ENCODE measurements around the gene PSEN2. TPM values are rescaled to one million over a fixed set of nuclear protein-coding genes. Genes with fewer than 3 reads are reported as not detected.

PSEN2 gene
- total RNA-seq, 2 experiments from 2014 or later = 0.48 to 1.7 TPM

- Histone ChIP-seq H3K4me1 (ENCODE audit: insufficient read depth, low read length, poor library complexity, severe bottlenecking) (no peaks in the 10 kb centered on the region), H3K9me3 (ENCODE audit: low read length) (no peaks in the 10 kb centered on the region), H3K4me2 (ENCODE audit: low read length) (no peak overlapping the region), H2AFZ (ENCODE audit: low read length) (no peak overlapping the region), H3K36me3 (ENCODE audit: insufficient read depth, low read length) (no peaks in the 10 kb centered on the region), H3K79me2 (ENCODE audit: insufficient read depth, low read depth, low read length) (no peaks in the 10 kb centered on the region), H3K9me2 (ENCODE audit: insufficient read depth, low read length) (no peaks in the 10 kb centered on the region), H3K27ac (ENCODE audit: low read depth, low read length, poor library complexity, severe bottlenecking) (no peak overlapping the region), H3K4me3 (ENCODE audit: low read depth, low read length, poor library complexity, severe bottlenecking) (no peak overlapping the region), H4K20me1 (ENCODE audit: insufficient read depth, low read length) (no peaks in the 10 kb centered on the region)
- BruUV-seq (replicated peaks) = no TSS peak
- TF ChIP-seq EZH2phosphoT487 (IDR thresholded peaks at IDR 0.05; ENCODE audit: borderline replicate concordance, low read depth, low read length) (no peak), CTCF (conservative IDR thresholded peaks at IDR 0.05; ENCODE audit: low read length) (no peak)
- POLR2A ChIA-PET = interaction anchor here (0.7 kb wide), 2 partner anchors 23 to 88 kb away, joined by 4 to 7 read pairs; no protein-coding TSS in a partner anchor
- CTCF ChIA-PET (ENCODE audit: unreplicated experiment) = no interaction called here
- DNase-seq (ENCODE audit: low spot score) = no peak
- intact Hi-C loops (cut with micrococcal nuclease; ENCODE audit: unreplicated experiment) = no loop called here
These were observed 31.0 kb downstream of the PSEN2 start for GRCh38 chr1:226901421-226901820.

GRCh38 chr1:226902601-226903000 is 32.2 kb downstream of the PSEN2 start:
- CTCF ChIA-PET (ENCODE audit: unreplicated experiment) = no interaction called here
- no peak overlapping the region for H3K27ac ChIP-seq (ENCODE audit: low read depth, low read length, poor library complexity, severe bottlenecking)
- no peaks in the 10 kb centered on the region for H3K4me1 ChIP-seq (ENCODE audit: insufficient read depth, low read length, poor library complexity, severe bottlenecking)
- no TSS peak for BruUV-seq (replicated peaks)
- POLR2A ChIA-PET = no interaction called here
- no peak for TF ChIP-seq EZH2phosphoT487 (IDR thresholded peaks at IDR 0.05; ENCODE audit: borderline replicate concordance, low read depth, low read length)
- TF ChIP-seq CTCF (conservative IDR thresholded peaks at IDR 0.05; ENCODE audit: low read length) = no peak
- no peaks in the 10 kb centered on the region for H3K36me3 ChIP-seq (ENCODE audit: insufficient read depth, low read length)
- H3K9me2 ChIP-seq (ENCODE audit: insufficient read depth, low read length) = no peaks in the 10 kb centered on the region
- intact Hi-C loops (cut with micrococcal nuclease; ENCODE audit: unreplicated experiment) = no loop called here
- no peaks in the 10 kb centered on the region for H3K9me3 ChIP-seq (ENCODE audit: low read length)
- no peaks in the 10 kb centered on the region for H3K79me2 ChIP-seq (ENCODE audit: insufficient read depth, low read depth, low read length)
- no peak overlapping the region for H2AFZ ChIP-seq (ENCODE audit: low read length)
- H3K4me2 ChIP-seq (ENCODE audit: low read length) = no peak overlapping the region
- no peaks in the 10 kb centered on the region for H4K20me1 ChIP-seq (ENCODE audit: insufficient read depth, low read length)
- H3K4me3 ChIP-seq (ENCODE audit: low read depth, low read length, poor library complexity, severe bottlenecking) = no peak overlapping the region
- no peak for DNase-seq (ENCODE audit: low spot score)

- no TSS peak for BruUV-seq (replicated peaks)
- no peak for DNase-seq (ENCODE audit: low spot score)
- H3K4me2 ChIP-seq (ENCODE audit: low read length) = no peak overlapping the region
- no peaks in the 10 kb centered on the region for H3K9me2 ChIP-seq (ENCODE audit: insufficient read depth, low read length)
- no peaks in the 10 kb centered on the region for H3K4me1 ChIP-seq (ENCODE audit: insufficient read depth, low read length, poor library complexity, severe bottlenecking)
- H3K27ac ChIP-seq (ENCODE audit: low read depth, low read length, poor library complexity, severe bottlenecking) = no peak overlapping the region
- H2AFZ ChIP-seq (ENCODE audit: low read length) = no peak overlapping the region
- no peaks in the 10 kb centered on the region for H4K20me1 ChIP-seq (ENCODE audit: insufficient read depth, low read length)
- no peaks in the 10 kb centered on the region for H3K9me3 ChIP-seq (ENCODE audit: low read length)
- TF ChIP-seq CTCF (conservative IDR thresholded peaks at IDR 0.05; ENCODE audit: low read length) (no peak), EZH2phosphoT487 (IDR thresholded peaks at IDR 0.05; ENCODE audit: borderline replicate concordance, low read depth, low read length) (no peak)
- no peak overlapping the region for H3K4me3 ChIP-seq (ENCODE audit: low read depth, low read length, poor library complexity, severe bottlenecking)
- POLR2A ChIA-PET = no interaction called here
- H3K79me2 ChIP-seq (ENCODE audit: insufficient read depth, low read depth, low read length) = no peaks in the 10 kb centered on the region
- CTCF ChIA-PET (ENCODE audit: unreplicated experiment) = no interaction called here
- intact Hi-C loops (cut with micrococcal nuclease; ENCODE audit: unreplicated experiment) = no loop called here
- H3K36me3 ChIP-seq (ENCODE audit: insufficient read depth, low read length) = no peaks in the 10 kb centered on the region
These were observed 33.7 kb downstream of the PSEN2 start for GRCh38 chr1:226903819-226904716.
